ENCODE measurements around the gene TGFBR3L.

The TGFBR3L gene

GRCh38 chr19:7961920-7962626, 47.4 kb downstream of the TGFBR3L start:
- no peak for DNase-seq

GRCh38 chr19:7962644-7963268, 48.1 kb downstream of the TGFBR3L start:
- no peak for DNase-seq

- DNase-seq = no peak
Observed at GRCh38 chr19:7963566-7963965, 48.9 kb downstream of the TGFBR3L start.

GRCh38 chr19:7965259-7965841, 50.7 kb downstream of the TGFBR3L start:
- DNase-seq = no peak

GRCh38 chr19:7965921-7966665, 51.5 kb downstream of the TGFBR3L start:
- no peak for DNase-seq

- no peak for DNase-seq
Observed at GRCh38 chr19:7968008-7968795, 53.6 kb downstream of the TGFBR3L start.

Measured in effector CD8-positive, alpha-beta T cell (primary cell).